HEK293 (cell line): ENCODE results near the gene HECA.

Experiments
- CTCF ChIA-PET: fragments of 350-600 bp; formaldehyde crosslinking; extraction: SDS; loops from one replicate; lab custom pipeline; 2021; ENCODE audit warnings: antibody characterized with exemption; lab: Yijun Ruan, JAX
- POLR2A ChIA-PET: fragments of 300-600 bp; formaldehyde crosslinking; extraction: SDS; loops from one replicate; lab custom pipeline; 2020; ENCODE audit warnings: antibody characterized with exemption, inconsistent platforms; lab: Yijun Ruan, JAX
- H3K27ac ChIP-seq: fragments of 200-500 bp; sonication (Bioruptor generic); 2 replicates; pipeline ENCODE4 v1.5.1; 2014; ENCODE audit warnings: low read depth, low read length, control low read depth, inconsistent platforms; ENCODE audit errors: extremely low read depth
- H3K36me3 ChIP-seq, 2 experiments: fragments of 200-500 bp in 1 of 2; sonication (Bioruptor generic) in 1 of 2; 1 replicate in 1 of 2; 2 replicates in 1 of 2; pipeline ENCODE4 v1.5.1; 2014 to 2017; ENCODE audit warnings: inconsistent platforms in 2 of 2, low read length in 2 of 2; ENCODE audit not compliant: control insufficient read depth in 2 of 2, insufficient read depth in 1 of 2
- H3K4me1 ChIP-seq: fragments of 200-500 bp; sonication (Bioruptor generic); 2 replicates; pipeline ENCODE4 v1.5.1; 2014; ENCODE audit warnings: mild to moderate bottlenecking, low read length, inconsistent platforms; ENCODE audit not compliant: control insufficient read depth, insufficient read depth
- H3K4me3 ChIP-seq: 2 replicates; pipeline ENCODE4 v1.5.1; 2011; ENCODE audit warnings: low read depth, mild to moderate bottlenecking, control low read depth, low read length, moderate library complexity
- H3K9me3 ChIP-seq: fragments of 200-500 bp; sonication (Bioruptor generic); 2 replicates; pipeline ENCODE4 v1.5.1; 2014; ENCODE audit warnings: low read depth, low read length, inconsistent platforms; ENCODE audit not compliant: control insufficient read depth, insufficient read depth
- EGR2 ChIP-seq: fragments of 450-650 bp; formaldehyde crosslinking; IDR thresholded peaks from 2 replicates; pipeline ENCODE4 v1.5.1; 2016; ENCODE audit warnings: low read depth, missing biosample characterization, missing genetic modification characterization
- GFI1B ChIP-seq: fragments of 450-650 bp; formaldehyde crosslinking; IDR thresholded peaks from 2 replicates; pipeline ENCODE4 v1.5.1; 2016; ENCODE audit warnings: missing biosample characterization, missing genetic modification characterization
- PRDM1 ChIP-seq: fragments of 450-650 bp; formaldehyde crosslinking; IDR thresholded peaks from 2 replicates; pipeline ENCODE4; 2016; ENCODE audit warnings: missing biosample characterization, missing genetic modification characterization
- SP3 ChIP-seq: fragments of 450-650 bp; formaldehyde crosslinking; IDR thresholded peaks from 2 replicates; pipeline ENCODE4 v1.5.1; 2016; ENCODE audit warnings: missing biosample characterization, missing genetic modification characterization
- YY2 ChIP-seq: fragments of 450-650 bp; formaldehyde crosslinking; IDR thresholded peaks from 2 replicates; pipeline ENCODE4 v1.5.1; 2016; ENCODE audit warnings: missing biosample characterization, missing genetic modification characterization
- ZBTB21 ChIP-seq: fragments of 450-650 bp; formaldehyde crosslinking; IDR thresholded peaks from 2 replicates; pipeline ENCODE4 v1.5.1; 2017; ENCODE audit warnings: missing biosample characterization, missing genetic modification characterization
- ZBTB7A ChIP-seq: fragments of 450-650 bp; formaldehyde crosslinking; IDR thresholded peaks from 2 replicates; pipeline ENCODE4 v1.5.1; 2016; ENCODE audit warnings: low read depth, missing biosample characterization, missing genetic modification characterization
- ZEB2 ChIP-seq: fragments of 450-650 bp; formaldehyde crosslinking; IDR thresholded peaks from 2 replicates; pipeline ENCODE4 v1.5.1; 2016; ENCODE audit warnings: missing biosample characterization, missing genetic modification characterization
- ZFHX2 ChIP-seq: fragments of 450-650 bp; formaldehyde crosslinking; conservative IDR thresholded peaks from 2 replicates; pipeline ENCODE4 v1.5.1; 2016; ENCODE audit warnings: missing biosample characterization, missing genetic modification characterization
- ZNF138 ChIP-seq: fragments of 450-650 bp; formaldehyde crosslinking; IDR thresholded peaks from 2 replicates; pipeline ENCODE4 v1.5.1; 2016; ENCODE audit warnings: missing biosample characterization, missing genetic modification characterization, borderline replicate concordance
- ZNF155 ChIP-seq: fragments of 450-650 bp; formaldehyde crosslinking; IDR thresholded peaks from 2 replicates; pipeline ENCODE4 v1.5.1; 2016; ENCODE audit warnings: missing biosample characterization, missing genetic modification characterization
- ZNF2 ChIP-seq: fragments of 450-650 bp; formaldehyde crosslinking; IDR thresholded peaks from 2 replicates; pipeline ENCODE4 v1.5.1; 2016; ENCODE audit warnings: missing biosample characterization, missing genetic modification characterization
- ZNF266 ChIP-seq: fragments of 450-650 bp; formaldehyde crosslinking; IDR thresholded peaks from 2 replicates; pipeline ENCODE4 v1.5.1; 2016; ENCODE audit warnings: missing biosample characterization, missing genetic modification characterization, low read depth
- ZNF324 ChIP-seq: fragments of 450-650 bp; formaldehyde crosslinking; IDR thresholded peaks from 2 replicates; pipeline ENCODE4 v1.5.1; 2016; ENCODE audit warnings: missing biosample characterization, missing genetic modification characterization
- ZNF514 ChIP-seq: fragments of 450-650 bp; formaldehyde crosslinking; IDR thresholded peaks from 2 replicates; pipeline ENCODE4 v1.5.1; 2016; ENCODE audit warnings: missing biosample characterization, missing genetic modification characterization
- ZNF624 ChIP-seq: fragments of 450-650 bp; formaldehyde crosslinking; IDR thresholded peaks from 2 replicates; pipeline ENCODE4 v1.5.1; 2017; ENCODE audit warnings: missing biosample characterization, missing genetic modification characterization
- TF ChIP-seq, protein P1 (sequence below): fragments of 450-650 bp; formaldehyde crosslinking; IDR thresholded peaks from 2 replicates; pipeline ENCODE4 v1.5.1; 2016; ENCODE audit warnings: missing biosample characterization, missing genetic modification characterization
- TF ChIP-seq, protein P2 (sequence below): fragments of 450-650 bp; formaldehyde crosslinking; IDR thresholded peaks from 2 replicates; pipeline ENCODE4 v1.5.1; 2016; ENCODE audit warnings: missing biosample characterization, missing genetic modification characterization
- TF ChIP-seq, protein P3 (sequence below): fragments of 450-650 bp; formaldehyde crosslinking; IDR thresholded peaks from 2 replicates; pipeline ENCODE4 v1.5.1; 2016; ENCODE audit warnings: missing biosample characterization, missing genetic modification characterization

The HECA gene

DNA sequence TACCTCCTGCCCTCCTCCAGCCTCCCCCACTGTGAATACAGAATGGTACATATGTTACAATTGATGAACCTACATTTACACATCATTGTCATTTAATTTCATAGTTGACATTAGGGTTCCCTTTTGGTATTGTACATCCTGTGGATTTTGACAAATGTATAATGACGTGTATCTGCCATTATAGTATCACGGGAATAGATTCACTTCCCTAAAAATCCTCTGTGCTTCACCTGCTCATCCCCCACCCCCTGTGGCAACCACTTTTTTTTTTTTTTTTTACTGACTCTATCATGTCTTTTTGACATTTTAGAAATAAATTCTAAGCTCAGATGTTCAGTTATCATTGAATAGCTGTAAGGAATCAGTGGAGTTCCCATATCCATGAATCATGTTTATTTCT, 30.4 kb downstream of the HECA start:
- Histone ChIP-seq H3K27ac (no peak overlapping the region), H3K9me3 (no peaks in the 10 kb centered on the region), H3K36me3 (peaks cover 0 to 42% of the 10 kb centered on the region in 2 experiments; a peak in 1 of 3 replicates), H3K4me3 (no peak overlapping the region), H3K4me1 (peaks cover 12% of the 10 kb centered on the region)
- CTCF ChIA-PET: interaction anchor here (0.9 kb wide), 1 partner anchor 12 kb away, joined by 3 read pairs; no protein-coding TSS in a partner anchor
- TF ChIP-seq YY2 (no peak), ZEB2 (tag by site-specific recombination) (no peak), SP3 (tag by site-specific recombination) (no peak), ZNF324 (tag by site-specific recombination) (no peak), ZNF624 (tag by site-specific recombination) (no peak), ZNF155 (tag by site-specific recombination) (no peak), ZNF266 (tag by site-specific recombination) (no peak), PRDM1 (tag by site-specific recombination) (no peak), ZBTB21 (tag by site-specific recombination) (no peak), ZNF138 (tag by site-specific recombination) (no peak), ZNF514 (tag by site-specific recombination) (no peak)
- POLR2A ChIA-PET: interaction anchor here (0.7 kb wide), 2 partner anchors 390 to 1800 kb away, joined by 3 to 4 read pairs; no protein-coding TSS in a partner anchor

DNA sequence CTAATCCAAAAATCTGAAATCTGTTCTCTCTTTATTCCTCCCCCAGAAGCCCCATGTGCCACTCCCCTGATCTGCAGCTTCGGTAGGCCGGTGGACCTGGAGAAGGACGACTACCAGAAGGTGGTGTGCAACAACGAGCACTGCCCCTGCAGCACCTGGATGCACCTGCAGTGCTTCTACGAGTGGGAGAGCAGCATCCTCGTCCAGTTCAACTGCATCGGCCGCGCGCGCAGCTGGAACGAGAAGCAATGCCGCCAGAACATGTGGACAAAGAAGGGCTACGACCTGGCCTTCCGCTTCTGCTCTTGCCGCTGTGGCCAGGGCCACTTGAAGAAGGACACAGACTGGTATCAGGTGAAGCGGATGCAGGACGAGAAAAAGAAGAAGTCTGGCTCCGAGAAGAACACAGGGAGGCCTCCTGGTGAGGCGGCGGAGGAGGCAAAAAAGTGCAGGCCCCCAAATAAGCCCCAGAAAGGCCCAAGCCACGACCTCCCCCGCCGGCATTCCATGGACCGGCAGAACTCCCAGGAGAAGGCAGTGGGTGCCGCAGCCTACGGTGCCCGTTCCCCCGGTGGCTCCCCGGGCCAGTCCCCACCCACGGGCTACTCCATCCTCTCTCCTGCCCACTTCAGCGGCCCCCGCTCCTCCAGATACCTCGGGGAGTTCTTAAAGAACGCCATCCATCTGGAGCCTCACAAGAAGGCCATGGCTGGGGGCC, 31.5 kb downstream of the HECA start:
- peaks cover 5% of the 10 kb centered on the region for H3K4me1 ChIP-seq
- ChIA-PET POLR2A (no interaction called here), CTCF (interaction anchor here (0.9 kb wide), 1 partner anchor 11 kb away, joined by 3 read pairs; no protein-coding TSS in a partner anchor)
- no peaks in the 10 kb centered on the region for H3K9me3 ChIP-seq
- no peak overlapping the region for H3K27ac ChIP-seq
- no peak overlapping the region for H3K4me3 ChIP-seq
- TF ChIP-seq, protein P1, sequence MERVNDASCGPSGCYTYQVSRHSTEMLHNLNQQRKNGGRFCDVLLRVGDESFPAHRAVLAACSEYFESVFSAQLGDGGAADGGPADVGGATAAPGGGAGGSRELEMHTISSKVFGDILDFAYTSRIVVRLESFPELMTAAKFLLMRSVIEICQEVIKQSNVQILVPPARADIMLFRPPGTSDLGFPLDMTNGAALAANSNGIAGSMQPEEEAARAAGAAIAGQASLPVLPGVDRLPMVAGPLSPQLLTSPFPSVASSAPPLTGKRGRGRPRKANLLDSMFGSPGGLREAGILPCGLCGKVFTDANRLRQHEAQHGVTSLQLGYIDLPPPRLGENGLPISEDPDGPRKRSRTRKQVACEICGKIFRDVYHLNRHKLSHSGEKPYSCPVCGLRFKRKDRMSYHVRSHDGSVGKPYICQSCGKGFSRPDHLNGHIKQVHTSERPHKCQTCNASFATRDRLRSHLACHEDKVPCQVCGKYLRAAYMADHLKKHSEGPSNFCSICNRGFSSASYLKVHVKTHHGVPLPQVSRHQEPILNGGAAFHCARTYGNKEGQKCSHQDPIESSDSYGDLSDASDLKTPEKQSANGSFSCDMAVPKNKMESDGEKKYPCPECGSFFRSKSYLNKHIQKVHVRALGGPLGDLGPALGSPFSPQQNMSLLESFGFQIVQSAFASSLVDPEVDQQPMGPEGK (tag by site-specific recombination): no peak
- TF ChIP-seq, protein P2, sequence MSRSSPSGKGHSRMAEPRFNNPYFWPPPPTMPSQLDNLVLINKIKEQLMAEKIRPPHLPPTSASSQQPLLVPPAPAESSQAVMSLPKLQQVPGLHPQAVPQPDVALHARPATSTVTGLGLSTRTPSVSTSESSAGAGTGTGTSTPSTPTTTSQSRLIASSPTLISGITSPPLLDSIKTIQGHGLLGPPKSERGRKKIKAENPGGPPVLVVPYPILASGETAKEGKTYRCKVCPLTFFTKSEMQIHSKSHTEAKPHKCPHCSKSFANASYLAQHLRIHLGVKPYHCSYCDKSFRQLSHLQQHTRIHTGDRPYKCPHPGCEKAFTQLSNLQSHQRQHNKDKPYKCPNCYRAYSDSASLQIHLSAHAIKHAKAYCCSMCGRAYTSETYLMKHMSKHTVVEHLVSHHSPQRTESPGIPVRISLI (tag by site-specific recombination): no peak
- TF ChIP-seq ZFHX2 (tag by site-specific recombination): peak; percentile 32; the same call in 1 of the 2 replicates
- peak; percentile 52 for TF ChIP-seq EGR2 (tag by site-specific recombination)
- no peak for TF ChIP-seq ZEB2 (tag by site-specific recombination)
- TF ChIP-seq ZBTB7A (tag by site-specific recombination): no peak
- H3K36me3 ChIP-seq: peaks cover 0 to 49% of the 10 kb centered on the region in 2 experiments; a peak in 1 of 3 replicates

DNA sequence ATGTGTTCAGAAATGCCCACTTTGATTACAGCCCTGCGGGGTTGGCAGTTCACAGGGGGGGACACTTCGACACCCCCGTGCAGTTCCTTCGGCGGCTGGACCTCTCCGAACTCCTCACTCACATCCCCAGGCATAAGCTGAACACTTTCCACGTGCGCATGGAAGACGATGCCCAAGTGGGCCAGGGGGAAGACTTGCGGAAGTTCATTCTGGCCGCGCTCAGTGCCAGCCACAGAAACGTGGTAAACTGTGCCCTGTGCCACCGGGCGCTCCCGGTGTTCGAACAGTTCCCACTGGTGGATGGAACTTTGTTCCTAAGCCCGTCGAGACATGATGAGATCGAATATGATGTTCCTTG, 32.1 kb downstream of the HECA start:
- TF ChIP-seq ZNF2 (tag by site-specific recombination) (no peak), GFI1B (no peak), ZNF266 (tag by site-specific recombination) (no peak)
- TF ChIP-seq, protein P3, sequence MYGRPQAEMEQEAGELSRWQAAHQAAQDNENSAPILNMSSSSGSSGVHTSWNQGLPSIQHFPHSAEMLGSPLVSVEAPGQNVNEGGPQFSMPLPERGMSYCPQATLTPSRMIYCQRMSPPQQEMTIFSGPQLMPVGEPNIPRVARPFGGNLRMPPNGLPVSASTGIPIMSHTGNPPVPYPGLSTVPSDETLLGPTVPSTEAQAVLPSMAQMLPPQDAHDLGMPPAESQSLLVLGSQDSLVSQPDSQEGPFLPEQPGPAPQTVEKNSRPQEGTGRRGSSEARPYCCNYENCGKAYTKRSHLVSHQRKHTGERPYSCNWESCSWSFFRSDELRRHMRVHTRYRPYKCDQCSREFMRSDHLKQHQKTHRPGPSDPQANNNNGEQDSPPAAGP (tag by site-specific recombination): no peak
- CTCF ChIA-PET: no interaction called here
- Histone ChIP-seq H3K9me3 (no peaks in the 10 kb centered on the region), H3K27ac (no peak overlapping the region), H3K4me1 (no peaks in the 10 kb centered on the region; the same call in 1 of the 2 replicates), H3K4me3 (no peak overlapping the region), H3K36me3 (peaks cover 0 to 49% of the 10 kb centered on the region in 2 experiments; a peak in 2 of 3 replicates)
- POLR2A ChIA-PET: no interaction called here
